Measurements from ENCODE around the gene C1orf35.

The C1orf35 gene

DNA sequence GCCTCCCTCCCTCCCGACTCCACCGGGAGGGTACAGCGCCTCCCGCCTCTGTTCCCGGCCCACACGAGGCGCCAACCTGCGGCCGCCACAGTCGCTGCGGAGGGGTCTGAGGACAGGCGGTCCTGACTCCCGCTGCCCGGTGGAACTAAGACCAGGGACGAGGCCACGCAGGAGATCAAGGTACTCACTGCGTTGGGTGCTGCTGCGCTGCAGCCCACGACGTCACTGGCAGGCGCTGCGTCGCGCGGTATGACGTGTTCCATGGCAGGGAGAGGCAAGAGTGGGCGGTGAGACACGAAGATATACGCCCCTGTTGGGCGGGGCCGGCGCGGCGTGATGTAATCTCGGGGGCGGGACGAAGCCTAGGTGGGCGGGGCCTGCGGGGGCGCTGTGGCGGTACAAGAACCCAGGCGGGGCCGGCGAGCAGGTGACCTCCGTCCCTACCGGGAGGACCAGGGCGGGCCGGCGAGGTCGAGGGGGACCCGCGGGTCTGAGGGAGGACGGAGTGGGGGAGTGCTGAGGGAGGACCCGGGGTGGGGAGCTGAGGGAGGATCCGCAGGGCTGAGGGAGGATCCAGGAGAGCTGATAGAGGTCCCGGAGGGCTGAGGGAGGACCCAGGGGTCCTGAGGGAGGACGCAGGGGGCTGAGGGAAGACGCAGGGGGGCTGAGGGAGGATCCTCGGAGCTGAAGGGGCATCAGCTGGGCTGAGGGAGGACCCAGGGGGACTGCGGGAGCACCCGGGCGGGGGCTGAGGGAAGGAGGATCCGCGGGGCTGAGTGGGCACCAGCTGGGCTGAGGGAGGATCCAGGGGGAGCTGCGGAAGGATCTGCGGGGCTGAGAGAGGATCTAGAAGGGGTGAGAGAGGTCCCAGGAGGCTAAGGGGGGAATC is 6.2 kb upstream of the C1orf35 start, which contains the start of gene MRPL55:
TSS of gene MRPL55 (minus strand) at position 227 of the 889 bp plus-strand sequence. CDS start 1,039 bp downstream, outside the sequence.
- peak; percentile 62 for DNase-seq

DNA sequence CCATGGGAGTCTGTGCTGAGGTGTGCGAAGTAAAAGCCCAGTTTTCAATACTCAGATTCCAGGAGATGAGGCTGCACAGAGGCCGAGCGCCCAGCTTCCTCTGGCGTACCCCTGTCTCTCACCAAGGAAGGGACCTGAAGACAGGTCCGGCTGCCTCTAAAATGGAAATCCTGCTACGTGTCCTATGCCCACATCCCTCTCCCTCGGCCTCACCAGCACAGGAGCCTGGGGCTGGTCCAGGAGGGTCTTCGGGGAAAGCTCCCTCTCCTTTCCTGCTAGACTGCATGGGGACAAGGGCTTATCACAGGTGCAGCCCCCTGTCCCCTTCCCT is 5.6 kb upstream of the C1orf35 start:
- no peak for DNase-seq

DNA sequence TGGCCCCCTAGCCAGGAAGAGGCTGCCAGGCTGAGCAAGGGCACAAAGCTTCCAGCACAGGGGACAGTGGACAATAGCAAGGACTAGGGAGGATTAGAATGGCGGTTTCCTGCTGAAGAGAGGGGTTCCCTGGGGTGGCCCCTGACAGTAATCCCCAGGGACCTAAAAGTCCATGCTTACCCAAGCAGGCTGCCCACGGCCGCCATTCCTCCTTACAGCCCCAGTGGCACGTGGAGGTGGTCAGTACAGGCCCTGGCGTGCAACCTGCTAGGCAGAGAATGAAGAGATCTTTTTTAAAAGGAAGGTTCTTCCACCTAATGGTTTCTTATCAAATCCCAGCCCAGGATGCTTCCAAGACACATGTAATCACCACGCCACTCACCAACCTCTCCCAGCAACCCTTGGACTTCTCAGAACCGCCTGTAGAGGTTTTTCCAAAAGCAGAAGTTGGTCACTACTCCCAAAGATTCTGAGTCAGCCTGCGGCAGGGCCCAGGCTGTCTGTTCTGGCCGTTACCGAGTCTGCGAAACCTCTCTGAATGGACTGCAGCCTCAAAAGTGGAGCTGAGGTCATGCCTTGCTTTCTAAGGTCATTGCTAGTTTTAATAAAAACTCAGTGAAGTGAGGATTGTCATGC is 5.0 kb upstream of the C1orf35 start:
- no peak for DNase-seq

DNA sequence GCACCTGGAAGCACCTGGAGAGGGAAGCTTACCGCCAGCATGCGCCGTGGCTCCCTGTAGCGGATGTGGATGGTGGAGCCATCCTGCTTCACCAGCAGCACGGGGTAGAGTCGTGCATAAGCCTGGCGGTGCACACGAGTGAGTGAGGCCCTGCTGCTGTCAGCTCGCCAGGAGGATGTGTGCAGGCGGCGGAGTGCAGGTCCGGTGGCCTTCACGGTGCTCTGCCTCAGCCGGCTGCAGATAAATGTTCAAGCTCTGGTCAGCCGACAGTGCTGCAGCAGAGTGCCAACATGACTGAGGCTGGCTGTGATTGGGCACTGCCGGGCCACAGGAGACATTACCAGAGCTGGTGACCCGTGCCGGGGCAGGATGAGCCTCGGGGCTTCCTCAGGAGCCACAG is 4.5 kb upstream of the C1orf35 start:
- no peak for DNase-seq

DNA sequence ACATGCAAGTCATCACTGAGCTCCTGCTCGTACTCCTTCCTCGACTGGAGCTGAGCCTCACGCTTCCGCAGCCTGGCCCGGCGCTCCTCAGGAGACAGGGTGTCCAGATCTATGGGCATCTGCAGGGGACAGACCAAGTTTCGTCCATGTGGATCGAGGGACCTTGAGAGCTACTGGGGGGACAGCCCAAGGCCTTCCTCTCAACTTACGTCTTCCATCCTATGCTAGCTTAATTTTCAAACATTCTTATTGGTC is 3.6 kb upstream of the C1orf35 start:
- DNase-seq = no peak

DNA sequence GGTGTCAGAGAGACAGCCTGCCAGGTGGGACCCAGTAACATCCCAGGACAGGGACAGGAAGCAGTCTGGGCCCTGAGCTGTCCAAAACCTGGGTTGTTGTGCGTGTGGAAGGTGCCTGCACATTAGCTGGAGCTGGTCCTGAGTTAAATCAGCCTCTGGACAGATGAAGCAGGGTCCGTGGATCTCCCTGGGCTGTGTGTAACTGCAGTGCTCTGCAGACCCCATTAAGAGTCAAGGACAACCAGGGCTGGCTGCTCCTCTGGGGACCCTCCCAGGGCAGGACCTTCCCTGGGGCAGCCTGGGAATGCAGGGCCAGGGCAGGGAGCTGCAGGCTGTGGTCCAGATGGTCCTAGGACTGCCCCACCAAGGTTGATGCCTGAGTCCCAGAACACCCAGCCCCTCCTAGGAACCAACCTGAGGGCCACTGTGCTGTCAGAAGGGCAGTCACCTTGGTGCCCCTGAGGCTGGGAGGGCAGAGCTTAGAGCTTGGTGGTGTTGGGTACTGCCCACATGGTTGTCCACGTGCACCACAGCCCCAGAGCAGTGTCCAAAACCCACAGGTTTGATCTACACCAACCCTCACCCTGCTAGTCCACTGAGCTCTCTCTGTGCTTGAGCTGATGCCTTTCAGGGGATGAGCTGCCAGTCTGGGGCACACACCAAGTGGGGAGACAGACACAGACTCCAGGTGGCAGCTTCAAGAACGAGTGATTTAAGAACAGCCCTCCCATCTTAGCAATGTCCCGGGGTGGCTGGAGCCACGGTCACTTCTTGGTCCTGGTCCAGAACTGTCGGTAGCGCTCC is 3.1 kb upstream of the C1orf35 start:
- DNase-seq = no peak

DNA sequence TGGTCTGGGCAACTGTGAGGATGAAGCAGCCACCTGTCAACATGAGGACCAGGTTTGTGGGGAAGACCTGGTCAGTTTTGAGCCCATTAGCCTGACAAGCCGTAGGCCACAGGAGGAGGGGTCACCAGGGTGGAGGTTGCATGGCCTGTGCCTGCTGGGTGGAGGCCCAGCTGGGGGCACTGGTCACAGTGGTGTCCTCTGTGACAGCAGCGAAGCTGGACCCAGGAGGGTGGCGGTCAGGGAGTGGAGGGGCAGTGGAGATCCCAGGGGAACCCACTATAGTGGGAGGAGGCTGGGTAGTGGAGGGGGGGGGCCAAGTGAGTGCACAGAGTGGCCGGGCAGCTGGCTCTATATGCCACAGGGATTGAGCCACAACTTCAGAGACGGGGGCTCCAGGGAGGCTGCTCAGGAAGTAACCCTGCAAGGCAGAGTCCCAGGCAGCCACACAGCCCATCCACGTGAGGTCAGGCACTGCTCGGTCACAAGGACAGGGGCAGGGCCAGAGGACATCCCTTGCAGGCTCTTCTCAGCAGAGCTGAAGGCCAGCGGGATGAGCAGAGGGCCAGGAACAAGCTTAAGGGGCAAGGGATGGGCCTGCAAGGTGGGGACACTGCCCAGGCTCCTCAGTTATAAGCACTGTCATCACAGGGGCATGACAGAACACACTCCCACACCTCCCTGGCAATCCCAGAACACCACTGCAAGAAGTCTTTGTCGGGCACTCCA is 2.3 kb upstream of the C1orf35 start:
- no peak for DNase-seq

DNA sequence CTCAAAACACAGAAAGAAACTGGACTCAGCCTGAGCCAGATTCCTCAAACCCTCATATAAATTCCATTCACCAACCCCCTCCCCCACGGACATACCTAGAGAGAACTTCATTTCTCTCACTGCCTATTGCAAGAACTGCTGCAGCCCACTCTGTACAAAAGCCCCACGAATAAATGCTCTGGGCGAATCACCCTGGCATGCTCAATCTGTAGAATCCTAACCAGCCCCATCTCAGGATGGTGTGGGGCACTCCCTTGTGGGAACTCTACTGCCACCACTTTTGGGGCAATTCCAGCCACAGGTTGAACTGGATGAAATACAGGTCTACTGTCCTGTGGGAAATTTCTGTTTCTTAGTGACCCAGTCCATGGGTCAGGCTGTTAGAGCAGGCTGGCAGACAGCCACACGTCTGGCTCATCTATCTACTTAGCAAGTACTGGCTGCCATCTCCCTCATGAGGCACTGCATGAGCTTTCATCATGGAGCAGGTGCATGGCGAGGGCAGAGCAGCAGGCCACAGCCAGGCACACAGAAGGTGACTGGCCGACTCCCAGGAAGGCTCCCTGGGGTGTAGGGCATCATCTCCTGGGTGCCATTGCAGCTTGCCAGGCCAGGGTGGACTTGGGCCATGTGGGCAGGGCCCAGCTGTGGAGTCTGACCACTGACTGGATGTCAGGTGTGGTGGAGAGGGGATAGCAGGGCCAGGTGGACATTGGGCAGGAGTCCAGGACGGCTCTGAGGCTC is 1.6 kb upstream of the C1orf35 start:
- DNase-seq = no peak

DNA sequence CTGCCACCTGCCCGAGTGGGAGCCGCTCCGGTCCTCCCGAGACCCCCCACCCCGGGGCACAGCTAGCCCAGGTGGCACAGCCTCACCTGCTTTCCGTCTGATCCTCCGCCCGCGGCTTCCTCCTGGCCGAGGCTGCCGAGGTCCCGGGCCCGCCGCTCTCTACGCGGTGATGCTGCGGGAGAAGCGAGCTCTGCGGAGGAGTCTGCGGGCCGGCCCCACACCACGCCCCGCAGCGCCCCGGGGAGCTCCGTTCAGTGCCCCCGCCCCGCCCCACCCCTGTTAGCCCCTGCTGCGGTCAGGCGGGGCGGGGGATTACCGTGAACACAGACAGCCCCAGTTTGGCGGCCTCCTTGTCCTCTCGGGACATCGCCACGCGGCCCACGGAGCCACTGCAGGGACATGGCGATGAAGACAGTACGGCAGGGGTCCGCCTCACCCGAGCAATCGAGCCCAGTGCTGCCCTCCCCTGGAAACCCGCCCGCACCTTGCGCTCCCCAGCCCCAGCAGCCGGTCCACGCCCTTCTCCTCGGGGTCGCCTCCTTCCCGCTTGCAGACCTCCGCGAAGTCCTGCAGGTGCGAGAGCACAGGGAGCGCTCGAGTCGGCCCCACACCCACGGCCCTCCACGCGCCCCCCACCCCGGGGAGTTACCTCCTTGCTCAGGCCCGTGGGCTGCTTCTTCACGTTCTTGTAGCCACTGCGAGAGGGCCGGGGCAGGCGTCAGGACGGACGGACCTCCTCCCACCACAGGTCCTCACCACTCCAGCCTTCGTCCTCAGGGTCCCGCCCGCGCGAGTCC is 933 bp downstream of the C1orf35 start:
- no peak for DNase-seq

DNA sequence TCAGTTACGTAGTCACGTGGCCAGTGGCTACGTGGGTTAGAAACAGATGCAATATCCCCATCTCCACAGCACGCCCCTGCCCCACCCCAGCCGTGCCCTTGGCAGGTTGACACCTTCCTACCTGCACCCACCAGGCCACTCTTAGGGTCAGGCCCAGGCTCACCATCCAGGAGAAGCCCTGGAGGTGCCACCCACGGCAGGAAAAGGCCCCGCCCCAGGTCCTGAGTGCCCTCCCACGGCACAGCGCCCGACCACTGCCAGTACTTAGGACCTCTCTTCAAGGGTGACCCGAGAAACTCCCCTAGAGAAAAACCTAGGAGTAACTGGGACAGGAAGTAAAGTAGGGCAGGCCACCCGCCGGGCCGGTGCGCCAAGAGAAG is 1.5 kb downstream of the C1orf35 start:
- DNase-seq = no peak

DNA sequence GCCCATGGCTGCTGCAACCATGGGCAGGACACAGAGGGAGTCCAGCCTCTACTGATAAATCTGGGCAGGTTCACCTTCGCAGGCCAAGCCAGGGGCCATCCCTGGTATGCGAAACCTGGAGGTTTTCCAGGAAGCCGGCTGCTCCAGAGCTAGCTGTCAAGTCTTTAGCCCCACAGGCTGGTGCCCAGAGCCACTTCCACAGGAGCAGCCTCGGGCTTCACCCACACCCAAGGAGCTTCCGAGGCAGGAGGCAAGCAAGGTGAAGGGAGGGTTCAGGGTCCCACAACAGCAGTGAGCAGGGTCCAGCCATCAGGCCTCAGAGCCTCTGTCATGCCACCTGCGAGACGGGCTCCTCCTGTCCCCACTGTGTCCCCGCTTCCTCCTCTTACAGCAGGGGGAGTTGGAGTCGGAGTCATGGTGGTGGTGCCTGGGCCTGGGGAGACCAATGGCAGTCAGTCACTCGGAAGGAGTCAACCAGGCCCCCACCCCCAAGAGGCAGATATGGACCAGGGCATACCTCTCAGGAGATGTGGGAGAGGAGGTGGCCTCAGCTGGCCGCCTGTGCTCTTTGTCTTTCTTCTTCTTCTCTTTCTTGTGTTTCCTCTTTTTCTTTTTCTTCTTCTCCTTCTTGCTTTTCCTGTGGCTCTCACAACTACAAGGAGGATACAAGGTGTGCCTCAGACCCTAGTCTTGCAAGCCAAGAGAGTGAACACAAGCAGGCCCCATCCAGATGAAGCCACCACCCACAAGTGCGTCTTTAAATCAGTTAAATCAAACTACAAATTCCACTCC is 2.1 kb downstream of the C1orf35 start:
- DNase-seq = no peak

DNA sequence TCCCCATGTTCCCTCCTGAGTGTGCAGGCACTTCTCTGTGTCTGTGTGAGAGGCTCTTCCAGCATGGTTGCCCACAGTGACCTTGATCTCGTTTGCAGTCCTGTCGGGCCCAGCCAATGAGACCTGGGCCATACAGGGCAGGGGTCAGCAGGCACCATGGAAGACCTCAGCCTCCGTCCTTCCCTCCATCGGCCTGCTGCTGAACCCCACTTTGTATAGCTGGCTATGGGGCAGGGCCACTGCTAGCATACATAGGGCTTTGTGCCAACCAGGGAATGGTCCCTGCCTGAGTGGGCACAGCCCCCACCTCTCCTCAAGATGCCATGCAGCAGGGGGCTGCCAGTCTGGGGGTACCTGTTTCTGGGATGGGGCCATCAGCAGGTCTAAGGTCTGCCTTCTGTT is 3.8 kb downstream of the C1orf35 start:
- DNase-seq = no peak

DNA sequence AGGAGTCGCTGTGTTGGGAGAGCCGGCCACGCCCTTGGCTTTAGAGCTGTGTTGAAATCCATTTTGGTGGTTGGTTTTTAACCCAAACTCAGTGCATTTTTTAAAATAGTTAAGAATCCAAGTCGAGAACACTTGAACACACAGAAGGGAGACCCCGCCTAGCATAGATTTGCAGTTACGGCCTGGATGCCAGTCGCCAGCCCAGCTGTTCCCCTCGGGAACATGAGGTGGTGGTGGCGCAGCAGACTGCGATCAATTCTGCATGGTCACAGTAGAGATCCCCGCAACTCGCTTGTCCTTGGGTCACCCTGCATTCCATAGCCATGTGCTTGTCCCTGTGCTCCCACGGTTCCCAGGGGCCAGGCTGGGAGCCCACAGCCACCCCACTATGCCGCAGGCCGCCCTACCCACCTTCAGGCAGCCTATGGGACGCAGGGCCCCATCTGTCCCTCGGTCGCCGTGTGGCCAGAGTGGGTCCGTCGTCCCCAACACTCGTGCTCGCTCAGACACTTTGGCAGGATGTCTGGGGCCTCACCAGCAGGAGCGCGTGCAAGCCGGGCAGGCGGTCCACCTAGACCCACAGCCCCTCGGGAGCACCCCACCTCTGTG is 4.7 kb downstream of the C1orf35 start:
- DNase-seq = no peak

DNA sequence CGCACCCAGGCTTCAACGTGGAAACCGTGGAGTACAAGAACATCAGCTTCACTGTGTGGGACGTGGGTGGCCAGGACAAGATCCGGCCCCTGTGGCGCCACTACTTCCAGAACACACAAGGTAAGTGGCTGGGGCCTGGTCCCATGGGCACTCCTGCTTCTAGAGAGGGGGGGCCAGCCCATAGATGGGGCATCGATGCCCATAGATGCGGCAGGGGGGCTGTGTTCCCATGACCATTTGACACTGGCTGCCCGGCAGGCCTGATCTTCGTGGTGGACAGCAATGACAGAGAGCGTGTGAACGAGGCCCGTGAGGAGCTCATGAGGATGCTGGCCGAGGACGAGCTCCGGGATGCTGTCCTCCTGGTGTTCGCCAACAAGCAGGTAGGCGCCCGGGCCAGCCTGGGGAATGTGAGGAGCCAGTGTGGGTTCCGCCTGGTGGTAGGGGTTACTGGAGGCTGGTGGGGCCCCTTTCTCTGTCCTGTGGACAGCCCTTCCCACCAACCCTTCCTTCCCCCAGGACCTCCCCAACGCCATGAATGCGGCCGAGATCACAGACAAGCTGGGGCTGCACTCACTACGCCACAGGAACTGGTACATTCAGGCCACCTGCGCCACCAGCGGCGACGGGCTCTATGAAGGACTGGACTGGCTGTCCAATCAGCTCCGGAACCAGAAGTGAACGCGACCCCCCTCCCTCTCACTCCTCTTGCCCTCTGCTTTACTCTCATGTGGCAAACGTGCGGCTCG is 5.6 kb downstream of the C1orf35 start:
- no peak for DNase-seq

DNA sequence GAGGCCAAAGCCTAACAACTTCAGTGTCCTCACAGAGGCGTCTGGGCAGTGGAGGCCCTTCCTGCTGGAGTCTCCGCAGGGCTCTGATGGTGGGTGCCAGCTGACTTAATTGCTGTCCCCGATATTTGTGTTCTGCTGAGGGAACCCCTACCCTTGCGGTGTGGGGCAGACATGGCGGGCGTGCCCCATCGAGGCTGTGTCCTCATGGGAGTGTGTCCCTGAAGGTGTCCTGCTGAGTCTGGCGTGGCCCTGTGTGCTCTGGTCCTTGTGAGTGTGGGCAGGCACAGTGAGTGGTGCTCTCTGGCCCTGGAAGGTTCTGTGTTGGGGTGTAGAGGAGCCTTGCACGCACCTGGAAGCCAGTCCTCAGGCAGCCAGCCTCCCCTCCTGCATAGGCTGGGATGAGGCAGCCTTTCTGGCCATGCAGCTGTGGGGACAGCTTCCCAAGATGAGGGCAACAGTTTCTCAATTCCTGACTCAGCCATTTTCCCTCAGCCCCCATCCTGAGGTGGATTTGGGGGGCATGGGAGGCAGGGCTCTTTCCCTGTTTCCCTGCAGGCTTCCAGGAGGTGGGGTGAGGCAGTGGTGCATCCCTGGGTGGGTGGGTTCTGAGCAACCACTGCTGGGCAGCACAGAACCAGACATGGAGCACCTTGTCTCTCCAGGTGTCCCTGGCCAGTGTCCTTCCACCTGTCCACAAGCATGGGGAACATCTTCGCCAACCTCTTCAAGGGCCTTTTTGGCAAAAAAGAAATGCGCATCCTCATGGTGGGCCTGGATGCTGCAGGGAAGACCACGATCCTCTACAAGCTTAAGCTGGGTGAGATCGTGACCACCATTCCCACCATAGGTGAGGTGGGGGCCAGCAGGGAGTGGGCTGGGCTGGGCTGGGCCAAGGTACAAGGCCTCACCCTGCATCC is 6.5 kb downstream of the C1orf35 start:
- DNase-seq = no peak

DNA sequence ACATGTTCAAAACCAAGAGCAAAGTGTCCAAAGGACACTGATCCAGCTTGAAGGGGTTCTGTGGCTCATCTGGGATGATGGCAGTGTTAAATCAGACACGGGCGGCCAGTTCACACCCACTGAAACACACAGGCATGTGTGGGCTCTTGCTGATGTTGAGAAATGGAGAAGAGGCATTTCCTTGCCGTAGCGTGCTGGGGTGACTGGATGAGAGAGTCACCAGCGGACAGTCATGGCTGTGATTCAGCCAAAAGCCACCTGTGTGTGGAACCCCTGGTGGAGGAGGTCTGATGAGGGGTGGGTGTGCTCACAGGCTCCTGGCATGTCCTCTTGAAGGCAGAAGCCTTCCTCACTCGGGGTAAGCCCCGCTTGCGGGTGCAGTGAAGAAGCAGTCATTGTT is 7.2 kb downstream of the C1orf35 start:
- DNase-seq = no peak

DNA sequence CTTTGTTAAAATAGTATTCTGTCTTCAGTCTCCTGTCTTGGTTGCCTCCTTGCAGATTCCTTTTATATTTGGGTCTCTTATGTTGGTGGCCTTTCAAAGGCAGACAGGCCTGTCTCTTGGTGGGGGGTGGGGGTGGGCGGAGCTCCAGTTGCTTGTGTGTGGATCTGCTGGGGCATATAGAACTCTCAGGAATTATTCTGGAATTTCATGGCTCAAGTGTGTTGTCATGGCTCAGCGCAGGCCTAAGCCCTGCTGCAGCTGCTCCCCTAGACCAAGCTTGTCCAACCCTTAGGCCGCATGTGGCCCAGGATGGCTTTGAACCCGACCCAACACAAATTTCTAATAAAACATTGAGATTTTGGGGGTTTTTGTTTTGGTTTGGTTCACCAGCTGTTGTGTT is 8.0 kb downstream of the C1orf35 start:
- DNase-seq = no peak

DNA sequence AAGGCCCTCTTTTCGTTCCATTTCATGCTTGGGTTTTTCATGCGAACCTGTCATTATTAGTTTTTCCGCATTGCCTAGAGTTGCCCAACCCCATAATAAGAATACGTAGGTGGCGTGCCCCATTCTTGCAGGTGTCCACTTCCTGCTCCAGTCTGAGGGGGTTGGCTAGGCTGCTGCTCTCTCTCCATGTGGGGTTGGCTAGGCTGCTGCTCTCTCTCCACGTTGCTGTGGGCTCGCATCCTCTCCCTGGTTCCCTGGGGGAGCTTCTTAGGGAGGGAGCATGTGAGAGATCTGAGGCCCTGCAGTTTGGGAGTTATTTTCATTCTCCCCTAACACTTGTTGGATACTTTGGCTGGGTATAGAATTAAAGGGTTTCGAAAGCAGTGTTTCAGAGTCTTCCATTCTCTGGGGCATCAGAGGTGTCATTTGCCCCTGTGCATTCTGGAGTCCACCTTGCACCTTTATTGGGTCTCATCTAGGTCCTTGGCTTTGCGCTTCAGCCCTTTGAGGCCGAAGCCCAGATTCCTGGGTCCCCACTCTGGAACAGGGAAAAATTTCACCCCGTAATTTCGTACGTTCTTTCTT is 8.6 kb downstream of the C1orf35 start:
- no peak for DNase-seq
